Measurements from ENCODE around the gene PEDS1. TPM values are rescaled to one million over a fixed set of nuclear protein-coding genes. Genes with fewer than 3 reads are reported as not detected.

Gene PEDS1
- total and polyA plus RNA-seq, 2 of the 13 experiments (the other 11 are each of a cell fraction or from before 2014, with no cell fraction given), result 30.5 to 93.9 TPM

GRCh38 chr20:50163570-50164317, 10.2 kb upstream of the PEDS1 start (continued):
- TF ChIP-seq NR0B2 (CRISPR knock-in tag; IDR thresholded peaks at IDR 0.05), result no peak
- TF ChIP-seq SATB2 (CRISPR knock-in tag; IDR thresholded peaks at IDR 0.05), result no peak
- TF ChIP-seq PATZ1 (CRISPR knock-in tag; IDR thresholded peaks at IDR 0.05), result peak; percentile 35; the same call in 1 of the 2 replicates
- TF ChIP-seq ZNF160 (CRISPR knock-in tag; IDR thresholded peaks at IDR 0.05), result no peak
- 0 out of 2 replicates have a peak, but pooled peaks have one; percentile 19 for TF ChIP-seq SP5 (CRISPR knock-in tag; IDR thresholded peaks at IDR 0.05; ENCODE audit: borderline replicate concordance, low read depth)
- TF ChIP-seq HDAC2 (CRISPR knock-in tag; IDR thresholded peaks at IDR 0.05), result no peak
- TF ChIP-seq TMF1 (CRISPR knock-in tag; IDR thresholded peaks at IDR 0.05; ENCODE audit: low read depth), result no peak
- TF ChIP-seq MBNL3 (CRISPR knock-in tag; conservative IDR thresholded peaks at IDR 0.05), result no peak
- TF ChIP-seq FOSL2 (CRISPR knock-in tag; IDR thresholded peaks at IDR 0.05), result peak; percentile 34
- TF ChIP-seq ZMAT3 (CRISPR knock-in tag; conservative IDR thresholded peaks at IDR 0.05), result no peak
- TF ChIP-seq ZFAT (CRISPR knock-in tag; conservative IDR thresholded peaks at IDR 0.05), result no peak
- no peak for TF ChIP-seq PRMT3 (CRISPR knock-in tag; IDR thresholded peaks at IDR 0.05; ENCODE audit: borderline replicate concordance, low read depth)
- TF ChIP-seq NFRKB (IDR thresholded peaks at IDR 0.05), result no peak
- no peak for TF ChIP-seq PRDM4 (CRISPR knock-in tag; IDR thresholded peaks at IDR 0.05; ENCODE audit: borderline replicate concordance)
- TF ChIP-seq ZBTB25 (CRISPR knock-in tag; IDR thresholded peaks at IDR 0.05), result no peak
- peak; percentile 42; the same call in 1 of the 2 replicates for TF ChIP-seq ARID5B (CRISPR knock-in tag; IDR thresholded peaks at IDR 0.05)
- TF ChIP-seq BRCA1 (CRISPR knock-in tag; IDR thresholded peaks at IDR 0.05), result no peak
- no peak for TF ChIP-seq PITX1 (CRISPR knock-in tag; IDR thresholded peaks at IDR 0.05)
- TF ChIP-seq NAIF1 (CRISPR knock-in tag; IDR thresholded peaks at IDR 0.05; ENCODE audit: borderline replicate concordance), result no peak

All from HepG2 (cell line).